GM21619 (cell line): Measurements from ENCODE around the gene MX1.

Experiments used
- ATAC-seq: cut with Tn5 transposase; IDR thresholded peaks from one replicate; pipeline ENCODE4 v1.9.1; 2021; ENCODE audit not compliant: unreplicated experiment

Gene MX1

GRCh38 chr21:41431788-41432548, 5.9 kb downstream of the MX1 start:
- peak; percentile 71 for ATAC-seq

GRCh38 chr21:41432562-41433460, 6.8 kb downstream of the MX1 start:
- ATAC-seq = no peak

- no peak for ATAC-seq
Measured at GRCh38 chr21:41433566-41433965, 7.5 kb downstream of the MX1 start.

GRCh38 chr21:41435706-41436105, 9.7 kb downstream of the MX1 start:
- no peak for ATAC-seq

GRCh38 chr21:41437729-41438128, 11.7 kb downstream of the MX1 start:
- no peak for ATAC-seq

- ATAC-seq = no peak
Measured at GRCh38 chr21:41438425-41439113, 12.5 kb downstream of the MX1 start.

- no peak for ATAC-seq
Measured at GRCh38 chr21:41439248-41439647, 13.2 kb downstream of the MX1 start.

- no peak for ATAC-seq
Measured at GRCh38 chr21:41441546-41441945, 15.5 kb downstream of the MX1 start.

- ATAC-seq = no peak
Measured at GRCh38 chr21:41442481-41443186, 16.6 kb downstream of the MX1 start.

GRCh38 chr21:41443562-41443961, 17.5 kb downstream of the MX1 start:
- ATAC-seq = no peak

GRCh38 chr21:41444703-41445464, 18.8 kb downstream of the MX1 start:
- ATAC-seq = no peak

- no peak for ATAC-seq
Measured at GRCh38 chr21:41445465-41445862, 19.4 kb downstream of the MX1 start.

GRCh38 chr21:41446586-41446985, 20.5 kb downstream of the MX1 start:
- no peak for ATAC-seq

- ATAC-seq = no peak
Measured at GRCh38 chr21:41447356-41447755, 21.3 kb downstream of the MX1 start.

- no peak for ATAC-seq
Measured at GRCh38 chr21:41449613-41450012, 23.6 kb downstream of the MX1 start.

GRCh38 chr21:41451753-41452676, 26.0 kb downstream of the MX1 start:
- no peak for ATAC-seq

- ATAC-seq = no peak
Measured at GRCh38 chr21:41453198-41453597, 27.2 kb downstream of the MX1 start.

- ATAC-seq = no peak
Measured at GRCh38 chr21:41453761-41454160, 27.7 kb downstream of the MX1 start.

GRCh38 chr21:41458121-41458520, 32.1 kb downstream of the MX1 start:
- no peak for ATAC-seq
